ENCODE measurements around the gene KIAA1217.

DNA sequence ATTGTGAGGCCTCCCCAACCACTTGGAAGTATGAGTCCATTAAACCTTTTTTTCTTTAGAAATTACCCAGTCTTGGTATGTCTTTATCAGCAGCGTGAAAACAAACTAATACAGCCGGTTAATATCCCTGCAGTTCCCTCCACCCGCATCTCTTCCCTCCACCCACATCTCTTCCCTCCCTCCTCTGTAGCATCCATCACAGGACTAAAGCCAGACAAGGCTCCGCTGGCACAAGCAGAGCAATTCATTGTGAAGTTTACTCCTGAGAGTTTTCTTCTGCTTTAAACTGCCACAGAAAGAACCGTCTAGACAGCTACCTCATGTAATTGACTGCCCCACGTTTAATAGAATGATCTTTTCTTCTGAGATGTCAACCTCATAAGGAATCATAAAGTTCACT lies 131.5 kb downstream of the KIAA1217 start:
- TF ChIP-seq, protein P1, sequence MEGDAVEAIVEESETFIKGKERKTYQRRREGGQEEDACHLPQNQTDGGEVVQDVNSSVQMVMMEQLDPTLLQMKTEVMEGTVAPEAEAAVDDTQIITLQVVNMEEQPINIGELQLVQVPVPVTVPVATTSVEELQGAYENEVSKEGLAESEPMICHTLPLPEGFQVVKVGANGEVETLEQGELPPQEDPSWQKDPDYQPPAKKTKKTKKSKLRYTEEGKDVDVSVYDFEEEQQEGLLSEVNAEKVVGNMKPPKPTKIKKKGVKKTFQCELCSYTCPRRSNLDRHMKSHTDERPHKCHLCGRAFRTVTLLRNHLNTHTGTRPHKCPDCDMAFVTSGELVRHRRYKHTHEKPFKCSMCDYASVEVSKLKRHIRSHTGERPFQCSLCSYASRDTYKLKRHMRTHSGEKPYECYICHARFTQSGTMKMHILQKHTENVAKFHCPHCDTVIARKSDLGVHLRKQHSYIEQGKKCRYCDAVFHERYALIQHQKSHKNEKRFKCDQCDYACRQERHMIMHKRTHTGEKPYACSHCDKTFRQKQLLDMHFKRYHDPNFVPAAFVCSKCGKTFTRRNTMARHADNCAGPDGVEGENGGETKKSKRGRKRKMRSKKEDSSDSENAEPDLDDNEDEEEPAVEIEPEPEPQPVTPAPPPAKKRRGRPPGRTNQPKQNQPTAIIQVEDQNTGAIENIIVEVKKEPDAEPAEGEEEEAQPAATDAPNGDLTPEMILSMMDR (conservative IDR thresholded peaks at IDR 0.05; ENCODE audit: low read depth, low read length): no peak
- TF ChIP-seq EZH2 (IDR thresholded peaks at IDR 0.05; ENCODE audit: borderline replicate concordance, low read depth, low read length, poor library complexity, severe bottlenecking): no peak
